GM23338 (cell line): ENCODE data around the gene HNRNPAB. TPM values are rescaled to one million over a fixed set of nuclear protein-coding genes. Genes with fewer than 3 reads are reported as not detected.

Experiments
- ATAC-seq: fragments of 200-7000 bp; cut with Tn5 transposase; 3 replicates; pipeline ENCODE4 v1.9.1; 2020
- DNase-seq: peaks from one replicate; pipeline ENCODE4 v3.0.0-alpha.2; 2015; ENCODE audit warnings: low spot score
- H2AFZ ChIP-seq: fragments of 200-600 bp; sonication (generic); 2 replicates; pipeline ENCODE4 v1.8.0; 2016; ENCODE audit warnings: antibody characterized with exemption, mild to moderate bottlenecking, moderate library complexity
- H3F3A ChIP-seq: fragments of 200-600 bp; sonication (generic); replicated peaks from 2 replicates; pipeline ENCODE4 v1.8.0; 2017; ENCODE audit warnings: antibody characterized with exemption, mixed run types, low read depth
- H3K27ac ChIP-seq: fragments of 200-600 bp; sonication (generic); 2 replicates; pipeline ENCODE4 v1.6.1; 2016; ENCODE audit warnings: low read depth
- H3K27me3 ChIP-seq: fragments of 200-600 bp; sonication (generic); 2 replicates; pipeline ENCODE4 v1.8.0; 2016; ENCODE audit warnings: mild to moderate bottlenecking, mixed run types, moderate library complexity; ENCODE audit not compliant: insufficient read depth
- H3K36me3 ChIP-seq: fragments of 200-600 bp; sonication (generic); 2 replicates; pipeline ENCODE4 v1.8.0; 2016; ENCODE audit warnings: mild to moderate bottlenecking; ENCODE audit not compliant: insufficient read depth
- H3K4me1 ChIP-seq: fragments of 200-600 bp; sonication (generic); 2 replicates; pipeline ENCODE4 v1.8.0; 2016; ENCODE audit warnings: mild to moderate bottlenecking, moderate library complexity; ENCODE audit not compliant: insufficient read depth
- H3K4me2 ChIP-seq: fragments of 200-600 bp; sonication (generic); 2 replicates; pipeline ENCODE4 v1.7.1; 2017; ENCODE audit warnings: mixed run types
- H3K4me3 ChIP-seq: fragments of 200-600 bp; sonication (generic); 2 replicates; pipeline ENCODE4 v1.6.1; 2016; ENCODE audit warnings: mixed run types
- H3K79me2 ChIP-seq: fragments of 200-600 bp; sonication (generic); replicated peaks from 2 replicates; pipeline ENCODE4 v1.8.0; 2017; ENCODE audit warnings: mild to moderate bottlenecking; ENCODE audit not compliant: insufficient read depth
- H3K9me2 ChIP-seq: fragments of 200-600 bp; sonication (generic); 2 replicates; pipeline ENCODE4 v1.8.0; 2017; ENCODE audit not compliant: insufficient read depth
- H4K20me1 ChIP-seq: fragments of 200-600 bp; sonication (generic); replicated peaks from 2 replicates; pipeline ENCODE4 v1.8.0; 2017; ENCODE audit warnings: mild to moderate bottlenecking; ENCODE audit not compliant: insufficient read depth
- H3K27ac Mint-ChIP-seq: 2 replicates; pipeline ENCODE4 v1.8.0; 2020; ENCODE audit warnings: inconsistent platforms, mild to moderate bottlenecking, moderate library complexity, mixed read lengths
- H3K27me3 Mint-ChIP-seq: 3 replicates; pipeline ENCODE4 v1.8.0; 2022; ENCODE audit warnings: low read depth, mild to moderate bottlenecking, moderate library complexity, mixed read lengths, inconsistent platforms; ENCODE audit not compliant: insufficient read depth, poor library complexity
- H3K36me3 Mint-ChIP-seq: 3 replicates; pipeline ENCODE4 v1.8.0; 2021; ENCODE audit warnings: low read depth, mild to moderate bottlenecking, inconsistent platforms, moderate library complexity, mixed read lengths
- H3K4me1 Mint-ChIP-seq: 3 replicates; pipeline ENCODE4 v1.8.0; 2020; ENCODE audit warnings: mild to moderate bottlenecking, inconsistent platforms, mixed read lengths
- H3K4me3 Mint-ChIP-seq: 3 replicates; pipeline ENCODE4 v1.8.0; 2021; ENCODE audit warnings: moderate library complexity, mild to moderate bottlenecking, inconsistent platforms, mixed read lengths
- H3K9me3 Mint-ChIP-seq: 3 replicates; pipeline ENCODE4 v1.8.0; 2020; ENCODE audit warnings: moderate library complexity, mild to moderate bottlenecking, inconsistent platforms, mixed read lengths
- CREB1 ChIP-seq: fragments of 250-450 bp; sonication (Bioruptor Pico); IDR thresholded peaks from 2 replicates; pipeline ENCODE4 v1.5.0; 2020; ENCODE audit warnings: low read depth, mild to moderate bottlenecking, moderate library complexity
- EZH2 ChIP-seq: fragments of 200-600 bp; sonication (generic); IDR thresholded peaks from one replicate; pipeline ENCODE4 v1.8.0; 2017; ENCODE audit warnings: antibody characterized with exemption, mild to moderate bottlenecking, low read depth; ENCODE audit not compliant: unreplicated experiment
- EZH2phosphoT487 ChIP-seq: fragments of 200-600 bp; sonication (generic); IDR thresholded peaks from one replicate; pipeline ENCODE4 v1.8.1; 2018; ENCODE audit warnings: antibody characterized with exemption; ENCODE audit not compliant: unreplicated experiment
- JUNB ChIP-seq: IDR thresholded peaks from one replicate; pipeline ENCODE4 v1.6.1; 2016; ENCODE audit warnings: antibody characterized with exemption; ENCODE audit not compliant: unreplicated experiment
- NANOG ChIP-seq: IDR thresholded peaks from 2 replicates; pipeline ENCODE4 v1.6.1; 2016; ENCODE audit warnings: antibody characterized with exemption, borderline replicate concordance
- POLR2AphosphoS5 ChIP-seq: IDR thresholded peaks from 2 replicates; pipeline ENCODE4 v1.6.1; 2016; ENCODE audit warnings: antibody characterized with exemption, low read depth
- STAT1 ChIP-seq: IDR thresholded peaks from one replicate; pipeline ENCODE4 v1.6.1; 2016; ENCODE audit warnings: antibody characterized with exemption; ENCODE audit not compliant: unreplicated experiment
- ZNF114 ChIP-seq: fragments of 250-450 bp; sonication (Bioruptor Pico); IDR thresholded peaks from 2 replicates; pipeline ENCODE4 v1.5.0; 2020; ENCODE audit warnings: mild to moderate bottlenecking, moderate library complexity
- ZNF331 ChIP-seq: fragments of 250-450 bp; sonication (Bioruptor Pico); IDR thresholded peaks from 2 replicates; pipeline ENCODE4 v1.5.0; 2020; ENCODE audit warnings: low read depth, mild to moderate bottlenecking, moderate library complexity
- polyA plus RNA-seq: library from polyadenylated mRNA; unstranded; fragments of >200 nt; fragmentation: Nextera tagmentation; extraction: Ambion mirVana; gene quantifications from 2 replicates; pipeline ENCODE4 v1.2.1, GENCODE V29; 2016
- total RNA-seq: library from RNA; depleted of rRNA; stranded (reverse); fragments of >200 nt; shearing (Covaris generic); gene quantifications from 2 replicates; pipeline ENCODE4 v1.2.3, GENCODE V29; 2014
- TF ChIP-seq, protein P1 (sequence below), 2 experiments: fragments of 200-600 bp in 1 of 2; sonication (generic) in 1 of 2; conservative IDR thresholded peaks; 2 replicates each; pipeline versions ENCODE4 v1.5.1 to v1.6.1; 2016 to 2017; ENCODE audit warnings: antibody characterized with exemption in 2 of 2, low read depth in 2 of 2, mild to moderate bottlenecking in 2 of 2, moderate library complexity in 1 of 2
- TF ChIP-seq, protein P2 (sequence below): fragments of 250-450 bp; sonication (Bioruptor Pico); IDR thresholded peaks from 2 replicates; pipeline ENCODE4 v1.5.0; 2020; ENCODE audit warnings: mild to moderate bottlenecking, moderate library complexity
- TF ChIP-seq, protein P3 (sequence below): IDR thresholded peaks from one replicate; pipeline ENCODE4 v1.6.1; 2018; ENCODE audit warnings: antibody characterized with exemption; ENCODE audit not compliant: unreplicated experiment
- TF ChIP-seq, protein P4 (sequence below): IDR thresholded peaks from 2 replicates; pipeline ENCODE4 v1.6.1; 2016; ENCODE audit warnings: antibody characterized with exemption

The HNRNPAB gene
- total and polyA plus RNA-seq, 2 experiments from 2014 or later, result 304 to 579 TPM

DNA sequence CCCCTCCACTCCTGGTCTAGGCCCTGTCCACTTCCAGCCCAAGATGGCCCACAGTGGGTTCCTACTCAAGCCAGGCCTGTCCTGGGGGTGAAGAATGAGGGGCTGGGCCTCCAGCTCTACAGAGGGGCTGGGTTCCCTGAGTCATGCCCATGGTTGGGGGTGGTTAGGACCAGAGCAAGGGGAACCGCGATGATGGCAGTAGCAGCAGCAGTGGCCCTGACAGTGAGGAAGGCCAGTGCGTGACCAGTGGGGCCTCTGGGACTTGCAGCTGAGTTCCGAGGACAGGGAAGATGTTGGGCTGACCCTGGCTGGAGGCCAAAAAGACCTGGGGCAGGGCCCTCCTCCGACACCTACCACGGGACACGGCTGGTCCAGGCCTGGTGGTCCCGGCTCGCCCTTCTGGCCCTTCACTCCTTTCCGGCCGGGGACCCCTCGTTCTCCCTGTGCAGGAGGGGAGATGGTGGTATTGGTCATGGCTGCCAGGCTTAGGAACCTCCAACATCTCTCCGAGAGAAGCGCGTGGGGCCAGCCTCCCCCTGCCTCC is 37.4 kb downstream of the HNRNPAB start:
- Mint-ChIP-seq H3K27ac (no peak overlapping the region), H3K36me3 (no peaks in the 10 kb centered on the region), H3K9me3 (no peaks in the 10 kb centered on the region), H3K4me3 (no peak overlapping the region), H3K4me1 (peaks cover 6% of the 10 kb centered on the region), H3K27me3 (peaks cover 19% of the 10 kb centered on the region)
- Histone ChIP-seq H2AFZ (no peak overlapping the region), H3K4me2 (no peak overlapping the region), H3F3A (no peaks in the 10 kb centered on the region), H3K4me1 (no peaks in the 10 kb centered on the region; the same call in 1 of the 2 replicates), H3K36me3 (no peaks in the 10 kb centered on the region), H4K20me1 (no peaks in the 10 kb centered on the region), H3K27ac (no peak overlapping the region), H3K4me3 (no peak overlapping the region), H3K27me3 (no peaks in the 10 kb centered on the region), H3K9me2 (0 out of 2 replicates have a peak, but pooled peaks cover 4% of the 10 kb centered on the region), H3K79me2 (no peaks in the 10 kb centered on the region)
- no peak for ATAC-seq
- no peak for TF ChIP-seq CREB1 (CRISPR knock-in tag)
- TF ChIP-seq ZNF114 (CRISPR knock-in tag), result no peak
- no peak for TF ChIP-seq STAT1
- TF ChIP-seq, protein P1, sequence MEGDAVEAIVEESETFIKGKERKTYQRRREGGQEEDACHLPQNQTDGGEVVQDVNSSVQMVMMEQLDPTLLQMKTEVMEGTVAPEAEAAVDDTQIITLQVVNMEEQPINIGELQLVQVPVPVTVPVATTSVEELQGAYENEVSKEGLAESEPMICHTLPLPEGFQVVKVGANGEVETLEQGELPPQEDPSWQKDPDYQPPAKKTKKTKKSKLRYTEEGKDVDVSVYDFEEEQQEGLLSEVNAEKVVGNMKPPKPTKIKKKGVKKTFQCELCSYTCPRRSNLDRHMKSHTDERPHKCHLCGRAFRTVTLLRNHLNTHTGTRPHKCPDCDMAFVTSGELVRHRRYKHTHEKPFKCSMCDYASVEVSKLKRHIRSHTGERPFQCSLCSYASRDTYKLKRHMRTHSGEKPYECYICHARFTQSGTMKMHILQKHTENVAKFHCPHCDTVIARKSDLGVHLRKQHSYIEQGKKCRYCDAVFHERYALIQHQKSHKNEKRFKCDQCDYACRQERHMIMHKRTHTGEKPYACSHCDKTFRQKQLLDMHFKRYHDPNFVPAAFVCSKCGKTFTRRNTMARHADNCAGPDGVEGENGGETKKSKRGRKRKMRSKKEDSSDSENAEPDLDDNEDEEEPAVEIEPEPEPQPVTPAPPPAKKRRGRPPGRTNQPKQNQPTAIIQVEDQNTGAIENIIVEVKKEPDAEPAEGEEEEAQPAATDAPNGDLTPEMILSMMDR (conservative IDR thresholded peaks at IDR 0.05; ENCODE audit: low read depth in 2 of 2), result no peak
- TF ChIP-seq, protein P2, sequence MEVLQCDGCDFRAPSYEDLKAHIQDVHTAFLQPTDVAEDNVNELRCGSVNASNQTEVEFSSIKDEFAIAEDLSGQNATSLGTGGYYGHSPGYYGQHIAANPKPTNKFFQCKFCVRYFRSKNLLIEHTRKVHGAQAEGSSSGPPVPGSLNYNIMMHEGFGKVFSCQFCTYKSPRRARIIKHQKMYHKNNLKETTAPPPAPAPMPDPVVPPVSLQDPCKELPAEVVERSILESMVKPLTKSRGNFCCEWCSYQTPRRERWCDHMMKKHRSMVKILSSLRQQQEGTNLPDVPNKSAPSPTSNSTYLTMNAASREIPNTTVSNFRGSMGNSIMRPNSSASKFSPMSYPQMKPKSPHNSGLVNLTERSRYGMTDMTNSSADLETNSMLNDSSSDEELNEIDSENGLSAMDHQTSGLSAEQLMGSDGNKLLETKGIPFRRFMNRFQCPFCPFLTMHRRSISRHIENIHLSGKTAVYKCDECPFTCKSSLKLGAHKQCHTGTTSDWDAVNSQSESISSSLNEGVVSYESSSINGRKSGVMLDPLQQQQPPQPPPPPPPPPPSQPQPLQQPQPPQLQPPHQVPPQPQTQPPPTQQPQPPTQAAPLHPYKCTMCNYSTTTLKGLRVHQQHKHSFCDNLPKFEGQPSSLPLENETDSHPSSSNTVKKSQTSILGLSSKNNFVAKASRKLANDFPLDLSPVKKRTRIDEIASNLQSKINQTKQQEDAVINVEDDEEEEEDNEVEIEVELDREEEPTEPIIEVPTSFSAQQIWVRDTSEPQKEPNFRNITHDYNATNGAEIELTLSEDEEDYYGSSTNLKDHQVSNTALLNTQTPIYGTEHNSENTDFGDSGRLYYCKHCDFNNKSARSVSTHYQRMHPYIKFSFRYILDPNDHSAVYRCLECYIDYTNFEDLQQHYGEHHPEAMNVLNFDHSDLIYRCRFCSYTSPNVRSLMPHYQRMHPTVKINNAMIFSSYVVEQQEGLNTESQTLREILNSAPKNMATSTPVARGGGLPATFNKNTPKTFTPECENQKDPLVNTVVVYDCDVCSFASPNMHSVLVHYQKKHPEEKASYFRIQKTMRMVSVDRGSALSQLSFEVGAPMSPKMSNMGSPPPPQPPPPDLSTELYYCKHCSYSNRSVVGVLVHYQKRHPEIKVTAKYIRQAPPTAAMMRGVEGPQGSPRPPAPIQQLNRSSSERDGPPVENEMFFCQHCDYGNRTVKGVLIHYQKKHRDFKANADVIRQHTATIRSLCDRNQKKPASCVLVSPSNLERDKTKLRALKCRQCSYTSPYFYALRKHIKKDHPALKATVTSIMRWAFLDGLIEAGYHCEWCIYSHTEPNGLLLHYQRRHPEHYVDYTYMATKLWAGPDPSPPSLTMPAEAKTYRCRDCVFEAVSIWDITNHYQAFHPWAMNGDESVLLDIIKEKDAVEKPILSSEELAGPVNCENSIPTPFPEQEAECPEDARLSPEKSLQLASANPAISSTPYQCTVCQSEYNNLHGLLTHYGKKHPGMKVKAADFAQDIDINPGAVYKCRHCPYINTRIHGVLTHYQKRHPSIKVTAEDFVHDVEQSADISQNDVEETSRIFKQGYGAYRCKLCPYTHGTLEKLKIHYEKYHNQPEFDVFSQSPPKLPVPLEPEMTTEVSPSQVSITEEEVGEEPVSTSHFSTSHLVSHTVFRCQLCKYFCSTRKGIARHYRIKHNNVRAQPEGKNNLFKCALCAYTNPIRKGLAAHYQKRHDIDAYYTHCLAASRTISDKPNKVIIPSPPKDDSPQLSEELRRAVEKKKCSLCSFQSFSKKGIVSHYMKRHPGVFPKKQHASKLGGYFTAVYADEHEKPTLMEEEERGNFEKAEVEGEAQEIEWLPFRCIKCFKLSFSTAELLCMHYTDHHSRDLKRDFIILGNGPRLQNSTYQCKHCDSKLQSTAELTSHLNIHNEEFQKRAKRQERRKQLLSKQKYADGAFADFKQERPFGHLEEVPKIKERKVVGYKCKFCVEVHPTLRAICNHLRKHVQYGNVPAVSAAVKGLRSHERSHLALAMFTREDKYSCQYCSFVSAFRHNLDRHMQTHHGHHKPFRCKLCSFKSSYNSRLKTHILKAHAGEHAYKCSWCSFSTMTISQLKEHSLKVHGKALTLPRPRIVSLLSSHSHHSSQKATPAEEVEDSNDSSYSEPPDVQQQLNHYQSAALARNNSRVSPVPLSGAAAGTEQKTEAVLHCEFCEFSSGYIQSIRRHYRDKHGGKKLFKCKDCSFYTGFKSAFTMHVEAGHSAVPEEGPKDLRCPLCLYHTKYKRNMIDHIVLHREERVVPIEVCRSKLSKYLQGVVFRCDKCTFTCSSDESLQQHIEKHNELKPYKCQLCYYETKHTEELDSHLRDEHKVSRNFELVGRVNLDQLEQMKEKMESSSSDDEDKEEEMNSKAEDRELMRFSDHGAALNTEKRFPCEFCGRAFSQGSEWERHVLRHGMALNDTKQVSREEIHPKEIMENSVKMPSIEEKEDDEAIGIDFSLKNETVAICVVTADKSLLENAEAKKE (CRISPR knock-in tag), result no peak
- TF ChIP-seq ZNF331, result no peak
- TF ChIP-seq, protein P3, sequence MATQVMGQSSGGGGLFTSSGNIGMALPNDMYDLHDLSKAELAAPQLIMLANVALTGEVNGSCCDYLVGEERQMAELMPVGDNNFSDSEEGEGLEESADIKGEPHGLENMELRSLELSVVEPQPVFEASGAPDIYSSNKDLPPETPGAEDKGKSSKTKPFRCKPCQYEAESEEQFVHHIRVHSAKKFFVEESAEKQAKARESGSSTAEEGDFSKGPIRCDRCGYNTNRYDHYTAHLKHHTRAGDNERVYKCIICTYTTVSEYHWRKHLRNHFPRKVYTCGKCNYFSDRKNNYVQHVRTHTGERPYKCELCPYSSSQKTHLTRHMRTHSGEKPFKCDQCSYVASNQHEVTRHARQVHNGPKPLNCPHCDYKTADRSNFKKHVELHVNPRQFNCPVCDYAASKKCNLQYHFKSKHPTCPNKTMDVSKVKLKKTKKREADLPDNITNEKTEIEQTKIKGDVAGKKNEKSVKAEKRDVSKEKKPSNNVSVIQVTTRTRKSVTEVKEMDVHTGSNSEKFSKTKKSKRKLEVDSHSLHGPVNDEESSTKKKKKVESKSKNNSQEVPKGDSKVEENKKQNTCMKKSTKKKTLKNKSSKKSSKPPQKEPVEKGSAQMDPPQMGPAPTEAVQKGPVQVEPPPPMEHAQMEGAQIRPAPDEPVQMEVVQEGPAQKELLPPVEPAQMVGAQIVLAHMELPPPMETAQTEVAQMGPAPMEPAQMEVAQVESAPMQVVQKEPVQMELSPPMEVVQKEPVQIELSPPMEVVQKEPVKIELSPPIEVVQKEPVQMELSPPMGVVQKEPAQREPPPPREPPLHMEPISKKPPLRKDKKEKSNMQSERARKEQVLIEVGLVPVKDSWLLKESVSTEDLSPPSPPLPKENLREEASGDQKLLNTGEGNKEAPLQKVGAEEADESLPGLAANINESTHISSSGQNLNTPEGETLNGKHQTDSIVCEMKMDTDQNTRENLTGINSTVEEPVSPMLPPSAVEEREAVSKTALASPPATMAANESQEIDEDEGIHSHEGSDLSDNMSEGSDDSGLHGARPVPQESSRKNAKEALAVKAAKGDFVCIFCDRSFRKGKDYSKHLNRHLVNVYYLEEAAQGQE, result no peak
- no peak for TF ChIP-seq POLR2AphosphoS5
- TF ChIP-seq, protein P4, sequence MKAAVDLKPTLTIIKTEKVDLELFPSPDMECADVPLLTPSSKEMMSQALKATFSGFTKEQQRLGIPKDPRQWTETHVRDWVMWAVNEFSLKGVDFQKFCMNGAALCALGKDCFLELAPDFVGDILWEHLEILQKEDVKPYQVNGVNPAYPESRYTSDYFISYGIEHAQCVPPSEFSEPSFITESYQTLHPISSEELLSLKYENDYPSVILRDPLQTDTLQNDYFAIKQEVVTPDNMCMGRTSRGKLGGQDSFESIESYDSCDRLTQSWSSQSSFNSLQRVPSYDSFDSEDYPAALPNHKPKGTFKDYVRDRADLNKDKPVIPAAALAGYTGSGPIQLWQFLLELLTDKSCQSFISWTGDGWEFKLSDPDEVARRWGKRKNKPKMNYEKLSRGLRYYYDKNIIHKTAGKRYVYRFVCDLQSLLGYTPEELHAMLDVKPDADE, result no peak
- no peak for TF ChIP-seq NANOG
- no peak for TF ChIP-seq JUNB
- TF ChIP-seq EZH2, result no peak
- no peak for TF ChIP-seq EZH2phosphoT487
- no peak for DNase-seq
